Endothelial cell of umbilical vein (primary cell): Measurements from ENCODE around the gene DPH7. TPM values are rescaled to one million over a fixed set of nuclear protein-coding genes. Genes with fewer than 3 reads are reported as not detected.

Experiments
- BruUV-seq: library from RNA; stranded (reverse); fragments of 400-500 nt; replicated peaks from 2 replicates; lab custom pipeline; 2021; lab: Mats Ljungman, UMichigan
- CTCF ChIA-PET: fragments of 300-600, 350-600 bp; sonication (Branson Sonifier 250); formaldehyde crosslinking; loops from one replicate; lab custom pipeline; 2021; ENCODE audit warnings: antibody characterized with exemption, inconsistent platforms; lab: Charles Lee
- POLR2A ChIA-PET: fragments of 300-600, 350-600 bp; sonication (Branson Sonifier 250); formaldehyde crosslinking; loops from one replicate; lab custom pipeline; 2021; ENCODE audit warnings: antibody characterized with exemption, inconsistent platforms; lab: Charles Lee
- DNase-seq: peaks from one replicate; pipeline ENCODE4 v3.0.0-alpha.2; 2011; ENCODE audit warnings: low read depth, low spot score
- FAIRE-seq: peaks from 2 replicates; lab custom pipeline; 2011; peaks lifted over from hg19 to GRCh38; lab: Jason Lieb, UNC
- H2AFZ ChIP-seq: 2 replicates; pipeline ENCODE4 v1.6.0; 2012; ENCODE audit warnings: low read depth, low read length, control low read depth, inconsistent platforms
- H3K27ac ChIP-seq: 2 replicates; pipeline ENCODE4 v1.5.1; 2011; ENCODE audit warnings: low read depth, mild to moderate bottlenecking, control low read depth, low read length, moderate library complexity; ENCODE audit not compliant: insufficient read depth
- H3K27me3 ChIP-seq, 2 experiments: 2 replicates each; pipeline versions ENCODE4 v1.6.0 to v1.6.1; 2011; ENCODE audit warnings: low read length in 2 of 2, mixed read lengths in 1 of 2; ENCODE audit not compliant: control insufficient read depth in 2 of 2, insufficient read depth in 2 of 2
- H3K36me3 ChIP-seq, 2 experiments: 2 replicates in 1 of 2; 3 replicates in 1 of 2; pipeline ENCODE4 v1.5.1; 2011; ENCODE audit warnings: low read length in 2 of 2, mild to moderate bottlenecking in 1 of 2, moderate library complexity in 1 of 2; ENCODE audit not compliant: control insufficient read depth in 2 of 2, insufficient read depth in 2 of 2; ENCODE audit errors: extremely low read depth in 1 of 2
- H3K4me1 ChIP-seq: 3 replicates; pipeline ENCODE4 v1.5.1; 2011; ENCODE audit warnings: mild to moderate bottlenecking, low read length; ENCODE audit not compliant: control insufficient read depth, insufficient read depth; ENCODE audit errors: extremely low read depth
- H3K4me2 ChIP-seq: 2 replicates; pipeline ENCODE4 v1.6.1; 2011; ENCODE audit warnings: low read length, control low read depth, mixed read lengths; ENCODE audit not compliant: insufficient read depth
- H3K4me3 ChIP-seq, 3 experiments: fragments of 200-600 bp in 1 of 3; sonication (generic), shearing (Covaris generic) in 1 of 3; replicated peaks in 1 of 3; 2 replicates each; pipeline ENCODE4 v1.5.1; 2011 to 2016; ENCODE audit warnings: control low read depth in 3 of 3, low read length in 3 of 3, mild to moderate bottlenecking in 2 of 3, inconsistent platforms in 1 of 3, low read depth in 1 of 3, moderate library complexity in 1 of 3; ENCODE audit not compliant: insufficient read depth in 1 of 3
- H3K79me2 ChIP-seq: 2 replicates; pipeline ENCODE4 v1.6.0; 2012; ENCODE audit warnings: low read length, inconsistent platforms; ENCODE audit not compliant: control insufficient read depth, insufficient read depth
- H3K9ac ChIP-seq: replicated peaks from 2 replicates; pipeline ENCODE3; 2011; ENCODE audit warnings: low read length, control low read depth; ENCODE audit not compliant: insufficient read depth; ENCODE audit errors: extremely low read depth
- H3K9me1 ChIP-seq: replicated peaks from 3 replicates; pipeline ENCODE4 v1.6.0; 2011; ENCODE audit warnings: mild to moderate bottlenecking, low read length; ENCODE audit not compliant: control insufficient read depth, insufficient read depth; ENCODE audit errors: extremely low read depth
- H3K9me3 ChIP-seq: replicated peaks from 2 replicates; pipeline ENCODE4 v1.5.1; 2012; ENCODE audit warnings: low read length, inconsistent platforms; ENCODE audit not compliant: control insufficient read depth, insufficient read depth
- H4K20me1 ChIP-seq: replicated peaks from 2 replicates; pipeline ENCODE3; 2011; ENCODE audit warnings: mild to moderate bottlenecking, low read length; ENCODE audit not compliant: control insufficient read depth, insufficient read depth; ENCODE audit errors: extremely low read depth
- GATA2 ChIP-seq: IDR thresholded peaks from 2 replicates; pipeline ENCODE4 v1.7.0; 2011; ENCODE audit warnings: low read depth, mild to moderate bottlenecking, moderate library complexity, mixed read lengths, low read length; ENCODE audit not compliant: insufficient read length, insufficient read depth
- JUN ChIP-seq: IDR thresholded peaks from 2 replicates; pipeline ENCODE4 v1.6.1; 2011; ENCODE audit warnings: borderline replicate concordance, low read depth; ENCODE audit not compliant: insufficient read length, insufficient read depth
- MYC ChIP-seq: IDR thresholded peaks from one replicate; pipeline ENCODE4 v1.6.1; 2011; ENCODE audit warnings: mild to moderate bottlenecking, low read depth, low read length
- POLR2A ChIP-seq: IDR thresholded peaks from 2 replicates; pipeline ENCODE4 v1.6.1; 2012; ENCODE audit warnings: low read depth, mild to moderate bottlenecking, control low read depth, low read length
- dilution Hi-C: fragments of 300-500 bp; cut with MboI; formaldehyde crosslinking; loops from one replicate; pipeline ENCODE4 v1.15.0; 2019; ENCODE audit warnings: low sequenced_read_pairs; ENCODE audit not compliant: extremely low pct_ligation_motif_present
- intact Hi-C: fragments of 100-400 bp; cut with micrococcal nuclease; formaldehyde crosslinking; loops from one replicate; pipeline ENCODE4 v1.10.0; 2022
- polyA plus RNA-seq, 4 experiments: library from polyadenylated mRNA; depleted of rRNA in 3 of 4; stranded (reverse) in 3 of 4; unstranded in 1 of 4; fragments of >200 nt; gene quantifications; 2 replicates each; pipeline versions ENCODE4 v1.2.1 to v1.2.3, GENCODE V29; 2011 to 2012; ENCODE audit warnings: missing spikeins in 1 of 4
- total RNA-seq: library from RNA; stranded (reverse); gene quantifications from 2 replicates; pipeline ENCODE4 v1.2.3, GENCODE V29; 2021
- TF ChIP-seq, protein P1 (sequence below), 2 donors: IDR thresholded peaks; 1 replicate in 1 of 2; 2 replicates in 1 of 2; pipeline ENCODE4 v1.5.1; 2011; ENCODE audit warnings: low read length in 2 of 2, mild to moderate bottlenecking in 2 of 2, moderate library complexity in 2 of 2, control low read depth in 1 of 2, inconsistent platforms in 1 of 2, low read depth in 1 of 2; ENCODE audit not compliant: insufficient read depth in 1 of 2; ENCODE audit errors: extremely low read depth in 1 of 2

DPH7 gene
- total and polyA plus RNA-seq, 2 donors (not counting 3 experiments of a cell fraction or from before 2014, with no cell fraction given): 41.8 to 43.2 TPM

DNA sequence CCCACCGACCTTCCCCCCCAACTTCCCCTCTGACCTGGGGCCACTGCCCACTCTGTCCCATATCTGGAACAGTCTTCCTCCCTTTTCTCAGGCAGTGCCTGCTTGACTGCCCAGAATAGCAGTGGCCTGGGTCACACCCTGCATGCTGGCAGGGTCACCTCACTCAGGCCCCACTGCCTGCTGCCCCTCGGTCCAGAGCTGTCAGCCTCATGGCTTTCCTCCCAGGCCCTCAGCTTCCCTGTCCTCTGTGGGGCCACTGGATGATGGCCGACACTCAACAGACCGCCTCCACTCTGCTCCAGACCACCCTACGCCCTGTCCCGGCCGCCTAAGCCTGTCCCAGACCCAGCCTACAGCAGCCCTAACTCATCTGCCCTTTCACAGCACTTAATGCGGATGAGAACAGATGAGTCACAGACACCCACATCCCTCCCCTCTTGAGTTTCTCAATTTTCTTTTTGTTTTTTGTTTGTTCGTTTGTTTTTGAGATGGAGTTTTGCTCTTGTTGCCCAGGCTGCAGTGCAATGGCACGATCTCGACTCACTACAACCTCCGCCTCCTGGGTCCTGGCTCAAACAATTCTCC is 34.5 kb downstream of the DPH7 start:
- POLR2A ChIA-PET: no interaction called here

More for the DNA sequence above, 34.5 kb downstream of the DPH7 start:
- CTCF ChIA-PET: interaction anchor here (2.6 kb wide), 1 partner anchor 9 kb away, joined by 16 read pairs; no protein-coding TSS in a partner anchor
- Histone ChIP-seq H3K36me3 (no peaks in the 10 kb centered on the region), H3K4me2 (no peak overlapping the region), H3K9me3 (no peaks in the 10 kb centered on the region), H3K9me1 (no peaks in the 10 kb centered on the region), H3K27ac (no peak overlapping the region), H3K9ac (no peak overlapping the region), H3K4me3 (no peak overlapping the region), H2AFZ (no peak overlapping the region), H3K27me3 (no peaks in the 10 kb centered on the region), H3K4me1 (no peaks in the 10 kb centered on the region), H3K79me2 (no peaks in the 10 kb centered on the region), H4K20me1 (no peaks in the 10 kb centered on the region)
- FAIRE-seq: no peak
- no TSS peak for BruUV-seq
- TF ChIP-seq, protein P1, sequence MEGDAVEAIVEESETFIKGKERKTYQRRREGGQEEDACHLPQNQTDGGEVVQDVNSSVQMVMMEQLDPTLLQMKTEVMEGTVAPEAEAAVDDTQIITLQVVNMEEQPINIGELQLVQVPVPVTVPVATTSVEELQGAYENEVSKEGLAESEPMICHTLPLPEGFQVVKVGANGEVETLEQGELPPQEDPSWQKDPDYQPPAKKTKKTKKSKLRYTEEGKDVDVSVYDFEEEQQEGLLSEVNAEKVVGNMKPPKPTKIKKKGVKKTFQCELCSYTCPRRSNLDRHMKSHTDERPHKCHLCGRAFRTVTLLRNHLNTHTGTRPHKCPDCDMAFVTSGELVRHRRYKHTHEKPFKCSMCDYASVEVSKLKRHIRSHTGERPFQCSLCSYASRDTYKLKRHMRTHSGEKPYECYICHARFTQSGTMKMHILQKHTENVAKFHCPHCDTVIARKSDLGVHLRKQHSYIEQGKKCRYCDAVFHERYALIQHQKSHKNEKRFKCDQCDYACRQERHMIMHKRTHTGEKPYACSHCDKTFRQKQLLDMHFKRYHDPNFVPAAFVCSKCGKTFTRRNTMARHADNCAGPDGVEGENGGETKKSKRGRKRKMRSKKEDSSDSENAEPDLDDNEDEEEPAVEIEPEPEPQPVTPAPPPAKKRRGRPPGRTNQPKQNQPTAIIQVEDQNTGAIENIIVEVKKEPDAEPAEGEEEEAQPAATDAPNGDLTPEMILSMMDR (IDR thresholded peaks at IDR 0.05; ENCODE audit: extremely low read depth in 1 of 2, insufficient read depth in 1 of 2, low read depth in 1 of 2, low read length in 2 of 2): no peak
- TF ChIP-seq JUN (no peak), GATA2 (no peak), MYC (no peak), POLR2A (no peak)
- DNase-seq: no peak
- intact Hi-C loops: no loop called here
- dilution Hi-C loops: no loop called here
